HG02763 (cell line): Measurements from ENCODE around the gene TEX19.
"Not testable (repeated sequence)": the region's sequence is repeated elsewhere in the genome, so short reads cannot be mapped to it uniquely, and the experiment has no call there.

Experiments
- ATAC-seq: cut with Tn5 transposase; IDR thresholded peaks from one replicate; pipeline ENCODE4 v1.9.1; 2021; ENCODE audit warnings: mild to moderate bottlenecking, moderate library complexity; ENCODE audit not compliant: unreplicated experiment

TEX19 gene

GRCh38 chr17:82373731-82374625, 14.9 kb downstream of the TEX19 start:
- ATAC-seq: no peak

- no peak for ATAC-seq
Observed at GRCh38 chr17:82374626-82375331, 15.7 kb downstream of the TEX19 start.

GRCh38 chr17:82375359-82376041, 16.5 kb downstream of the TEX19 start:
- no peak for ATAC-seq

- no peak for ATAC-seq
Observed at GRCh38 chr17:82376042-82376730, 17.1 kb downstream of the TEX19 start.

GRCh38 chr17:82377294-82377693, 18.2 kb downstream of the TEX19 start:
- ATAC-seq: not testable (repeated sequence)

GRCh38 chr17:82377924-82378740, 19.1 kb downstream of the TEX19 start:
- no peak for ATAC-seq

- ATAC-seq: no peak
Observed at GRCh38 chr17:82378741-82379021, 19.6 kb downstream of the TEX19 start.

GRCh38 chr17:82380860-82381702, 22.0 kb downstream of the TEX19 start:
- no peak for ATAC-seq

- ATAC-seq: not testable (repeated sequence)
Observed at GRCh38 chr17:82381703-82382009, 22.6 kb downstream of the TEX19 start.

GRCh38 chr17:82382220-82382932, 23.3 kb downstream of the TEX19 start:
- ATAC-seq: not testable (repeated sequence)

- ATAC-seq: no peak
Observed at GRCh38 chr17:82382933-82383255, 23.8 kb downstream of the TEX19 start.

GRCh38 chr17:82383411-82383810, 24.4 kb downstream of the TEX19 start:
- ATAC-seq: no peak

GRCh38 chr17:82384051-82384729, 25.1 kb downstream of the TEX19 start:
- no peak for ATAC-seq

GRCh38 chr17:82384730-82385481, 25.9 kb downstream of the TEX19 start:
- ATAC-seq: no peak

GRCh38 chr17:82385559-82386254, 26.7 kb downstream of the TEX19 start:
- ATAC-seq: no peak

GRCh38 chr17:82386255-82386831, 27.3 kb downstream of the TEX19 start:
- no peak for ATAC-seq
